Osteoblast (primary cell): ENCODE data around the gene TMEM132C. TPM values are rescaled to one million over a fixed set of nuclear protein-coding genes. Genes with fewer than 3 reads are reported as not detected.

ENCODE experiments used
- DNase-seq: peaks from one replicate; pipeline ENCODE4 v3.0.0; 2011; ENCODE audit warnings: low spot score, mixed read lengths; ENCODE audit not compliant: insufficient read length; ENCODE audit errors: missing footprints
- H2AFZ ChIP-seq: 2 replicates; pipeline ENCODE4 v1.6.0; 2011; ENCODE audit warnings: mild to moderate bottlenecking, low read length
- H3K27ac ChIP-seq: 2 replicates; pipeline ENCODE4 v1.5.1; 2011; ENCODE audit warnings: mild to moderate bottlenecking, low read depth, low read length, moderate library complexity
- H3K27me3 ChIP-seq: 2 replicates; pipeline ENCODE4 v1.6.0; 2012; ENCODE audit warnings: mild to moderate bottlenecking, control low read depth, inconsistent platforms, low read length, moderate library complexity; ENCODE audit not compliant: insufficient read depth
- H3K36me3 ChIP-seq: 2 replicates; pipeline ENCODE4 v1.5.1; 2011; ENCODE audit warnings: mild to moderate bottlenecking, low read length, control low read depth, moderate library complexity; ENCODE audit not compliant: insufficient read depth
- H3K4me1 ChIP-seq: 2 replicates; pipeline ENCODE4 v1.5.1; 2011; ENCODE audit warnings: mild to moderate bottlenecking, low read length, control low read depth, moderate library complexity; ENCODE audit not compliant: insufficient read depth
- H3K4me2 ChIP-seq: 2 replicates; pipeline ENCODE4 v1.6.0; 2011; ENCODE audit warnings: mild to moderate bottlenecking, low read length; ENCODE audit not compliant: insufficient read depth
- H3K4me3 ChIP-seq: fragments of 200-600 bp; sonication (generic); 3 replicates; pipeline ENCODE4 v1.5.1; 2012; ENCODE audit warnings: mild to moderate bottlenecking, low read length, inconsistent platforms; ENCODE audit not compliant: insufficient read depth
- H3K79me2 ChIP-seq: 2 replicates; pipeline ENCODE4 v1.6.0; 2012; ENCODE audit warnings: mild to moderate bottlenecking, low read length, control low read depth, inconsistent platforms; ENCODE audit not compliant: insufficient read depth
- H3K9me3 ChIP-seq: 2 replicates; pipeline ENCODE4 v1.5.1; 2011; ENCODE audit warnings: low read depth, low read length, control low read depth
- H4K20me1 ChIP-seq: 2 replicates; pipeline ENCODE4 v1.6.0; 2012; ENCODE audit warnings: mild to moderate bottlenecking, low read length, control low read depth; ENCODE audit not compliant: insufficient read depth
- CTCF ChIP-seq: IDR thresholded peaks from 2 replicates; pipeline ENCODE4 v1.5.1; 2011; ENCODE audit warnings: mild to moderate bottlenecking, low read depth, low read length, moderate library complexity; ENCODE audit errors: extremely low read depth
- total RNA-seq: library from RNA; depleted of rRNA; stranded (reverse); fragments of >200 nt; gene quantifications from 2 replicates; pipeline ENCODE4 v1.2.3, GENCODE V29; 2012

TMEM132C gene
- total RNA-seq, 1 donor, result not detected

GRCh38 chr12:128661226-128661569 is 394.2 kb downstream of the TMEM132C start:
- Histone ChIP-seq H3K27ac (no peak overlapping the region), H2AFZ (no peak overlapping the region), H3K79me2 (no peaks in the 10 kb centered on the region), H3K4me2 (no peak overlapping the region), H3K4me3 (no peak overlapping the region), H3K9me3 (no peaks in the 10 kb centered on the region), H3K27me3 (no peaks in the 10 kb centered on the region), H4K20me1 (no peaks in the 10 kb centered on the region), H3K36me3 (no peaks in the 10 kb centered on the region), H3K4me1 (no peaks in the 10 kb centered on the region)
- DNase-seq, result no peak
- no peak for TF ChIP-seq CTCF

GRCh38 chr12:128662101-128662500 is 395.1 kb downstream of the TMEM132C start:
- H3K27me3 ChIP-seq, result no peaks in the 10 kb centered on the region
- no peaks in the 10 kb centered on the region for H3K9me3 ChIP-seq
- DNase-seq, result no peak
- H3K27ac ChIP-seq, result no peak overlapping the region
- H3K4me1 ChIP-seq, result no peaks in the 10 kb centered on the region
- no peaks in the 10 kb centered on the region for H3K79me2 ChIP-seq
- H3K4me3 ChIP-seq, result no peak overlapping the region
- no peaks in the 10 kb centered on the region for H4K20me1 ChIP-seq
- no peaks in the 10 kb centered on the region for H3K36me3 ChIP-seq
- no peak for TF ChIP-seq CTCF
- no peak overlapping the region for H2AFZ ChIP-seq
- no peak overlapping the region for H3K4me2 ChIP-seq

- H2AFZ ChIP-seq, result no peak overlapping the region
- no peak overlapping the region for H3K4me3 ChIP-seq
- TF ChIP-seq CTCF, result no peak
- no peak overlapping the region for H3K27ac ChIP-seq
- no peaks in the 10 kb centered on the region for H3K36me3 ChIP-seq
- no peaks in the 10 kb centered on the region for H3K79me2 ChIP-seq
- no peak for DNase-seq
- no peaks in the 10 kb centered on the region for H3K9me3 ChIP-seq
- H3K27me3 ChIP-seq, result no peaks in the 10 kb centered on the region
- no peak overlapping the region for H3K4me2 ChIP-seq
- H3K4me1 ChIP-seq, result no peaks in the 10 kb centered on the region
- H4K20me1 ChIP-seq, result no peaks in the 10 kb centered on the region
Measured at GRCh38 chr12:128664501-128664900, 397.5 kb downstream of the TMEM132C start.

DNA sequence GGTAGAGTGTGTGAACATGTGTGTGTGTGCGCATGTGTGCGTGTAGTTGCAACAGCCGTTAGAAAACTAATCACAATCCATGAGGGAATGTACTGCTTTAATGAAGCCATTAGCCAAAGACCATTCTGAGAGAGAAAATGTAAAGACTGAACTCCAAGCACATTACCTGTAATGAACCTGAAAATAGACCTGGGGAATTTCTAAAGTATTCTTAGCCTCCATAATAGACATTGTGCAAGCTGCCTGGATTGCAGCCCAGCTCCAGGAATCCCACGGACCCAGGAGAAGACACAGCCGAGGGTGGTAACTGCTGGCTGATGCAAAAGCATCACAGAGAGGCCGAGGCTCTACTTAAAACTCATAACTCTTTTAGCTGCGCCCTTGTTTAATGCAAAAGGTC is 400.2 kb downstream of the TMEM132C start:
- Histone ChIP-seq H4K20me1 (no peaks in the 10 kb centered on the region), H3K79me2 (no peaks in the 10 kb centered on the region), H3K27ac (no peak overlapping the region), H3K9me3 (no peaks in the 10 kb centered on the region), H3K27me3 (no peaks in the 10 kb centered on the region), H3K4me3 (no peak overlapping the region), H2AFZ (no peak overlapping the region), H3K36me3 (no peaks in the 10 kb centered on the region), H3K4me2 (no peak overlapping the region), H3K4me1 (no peaks in the 10 kb centered on the region)
- no peak for DNase-seq
- TF ChIP-seq CTCF, result no peak
